K562 (cell line): ENCODE data around the gene SCN4A. TPM values are rescaled to one million over a fixed set of nuclear protein-coding genes. Genes with fewer than 3 reads are reported as not detected.

Experiments used
- ATAC-seq: fragments of 200-7000 bp; cut with Tn5 transposase; 3 replicates; pipeline ENCODE4 v1.9.1; 2020; ENCODE audit warnings: moderate library complexity
- BruUV-seq: library from RNA; stranded (reverse); fragments of 400-500 nt; replicated peaks from 2 replicates; lab custom pipeline; 2021; lab: Mats Ljungman, UMichigan
- CTCF ChIA-PET: fragments of 300-600 bp; formaldehyde crosslinking; extraction: SDS; loops from one replicate; lab custom pipeline; 2021; ENCODE audit warnings: low intra/inter-chr PET ratio; lab: Yijun Ruan, JAX
- POLR2A ChIA-PET: fragments of 300-600, 350-650 bp; sonication (Branson Sonifier 250); formaldehyde crosslinking; extraction: SDS; loops from one replicate; lab custom pipeline; 2021; ENCODE audit warnings: antibody characterized with exemption, inconsistent platforms; lab: Yijun Ruan, JAX
- DNase-seq, 4 experiments: peaks; one replicate each; pipeline versions ENCODE4 v3.0.0 to v3.0.0-alpha.2; 2011 to 2018; ENCODE audit warnings: low spot score in 3 of 4, mixed read lengths in 3 of 4; ENCODE audit errors: extremely low read depth in 1 of 4
- FAIRE-seq: peaks from 2 replicates; lab custom pipeline; 2011; peaks lifted over from hg19 to GRCh38; lab: Jason Lieb, UNC
- H2AFZ ChIP-seq: 2 replicates; pipeline ENCODE4 v1.6.0; 2011; ENCODE audit warnings: low read depth, low read length, control low read depth, inconsistent platforms
- H3K27ac ChIP-seq: fragments of 200-600 bp; 3 replicates; pipeline ENCODE4 v1.8.0; 2011; ENCODE audit warnings: low read depth, mild to moderate bottlenecking, control low read depth, inconsistent platforms, low read length, moderate library complexity, mixed read lengths; ENCODE audit errors: extremely low read depth
- H3K27me3 ChIP-seq, 2 experiments: fragments of 300-600 bp in 1 of 2; 2 replicates in 1 of 2; 3 replicates in 1 of 2; pipeline versions ENCODE4 v1.6.0 to v1.8.0; 2011; ENCODE audit warnings: inconsistent platforms in 2 of 2, low read length in 2 of 2, mild to moderate bottlenecking in 1 of 2, mixed read lengths in 1 of 2, moderate library complexity in 1 of 2; ENCODE audit not compliant: control insufficient read depth in 2 of 2, insufficient read depth in 2 of 2
- H3K36me3 ChIP-seq: fragments of 300-600 bp; 3 replicates; pipeline ENCODE4 v1.8.0; 2011; ENCODE audit warnings: mild to moderate bottlenecking, low read length, inconsistent platforms; ENCODE audit not compliant: control insufficient read depth, insufficient read depth
- H3K4me1 ChIP-seq, 2 experiments: fragments of 200-600 bp in 1 of 2; replicated peaks in 1 of 2; 2 replicates in 1 of 2; 3 replicates in 1 of 2; pipeline versions ENCODE4 v1.5.1 to v1.8.0; 2011; ENCODE audit warnings: inconsistent platforms in 2 of 2, low read length in 2 of 2, mild to moderate bottlenecking in 1 of 2, mixed read lengths in 1 of 2, moderate library complexity in 1 of 2; ENCODE audit not compliant: control insufficient read depth in 2 of 2, insufficient read depth in 2 of 2
- H3K4me2 ChIP-seq: 2 replicates; pipeline ENCODE4 v1.6.1; 2011; ENCODE audit warnings: low read length, control low read depth, inconsistent platforms, mixed read lengths; ENCODE audit not compliant: insufficient read depth
- H3K4me3 ChIP-seq: fragments of 200-600 bp; sonication (generic), shearing (Covaris generic); 2 replicates; pipeline ENCODE4 v1.5.1; 2016; ENCODE audit warnings: control low read depth, inconsistent platforms
- H3K79me2 ChIP-seq: fragments of 200-600 bp; 3 replicates; pipeline ENCODE4 v1.8.0; 2011; ENCODE audit warnings: low read length, inconsistent platforms; ENCODE audit not compliant: control insufficient read depth, insufficient read depth
- H3K9ac ChIP-seq, 2 experiments: 2 replicates each; pipeline versions ENCODE4 v1.6.0 to v1.6.1; 2011; ENCODE audit warnings: low read depth in 2 of 2, low read length in 2 of 2, control low read depth in 1 of 2, inconsistent platforms in 1 of 2, mild to moderate bottlenecking in 1 of 2, mixed read lengths in 1 of 2; ENCODE audit not compliant: insufficient read depth in 1 of 2
- H3K9me1 ChIP-seq: one replicate; pipeline ENCODE4 v1.6.0; 2011; ENCODE audit warnings: inconsistent platforms, mild to moderate bottlenecking, low read length, moderate library complexity; ENCODE audit not compliant: control insufficient read depth, insufficient read depth
- H3K9me3 ChIP-seq: replicated peaks from 2 replicates; pipeline ENCODE4 v1.5.1; 2011; ENCODE audit warnings: low read depth, low read length, inconsistent platforms; ENCODE audit not compliant: control insufficient read depth, insufficient read depth
- H4K20me1 ChIP-seq: replicated peaks from 2 replicates; pipeline ENCODE4 v1.6.1; 2011; ENCODE audit warnings: low read length, inconsistent platforms, mixed read lengths; ENCODE audit not compliant: control insufficient read depth, insufficient read depth
- ADNP ChIP-seq: fragments of 200-800 bp; sonication (Bioruptor generic); IDR thresholded peaks from 2 replicates; pipeline ENCODE4 v1.6.1; 2016; ENCODE audit warnings: missing genetic modification characterization, missing compliant biosample characterization
- ATF2 ChIP-seq: sonication (generic); formaldehyde crosslinking; IDR thresholded peaks from 2 replicates; pipeline ENCODE4 v1.8.1; 2022; ENCODE audit warnings: missing genetic modification reagents
- DLX4 ChIP-seq: fragments of 250-450 bp; sonication (Bioruptor Pico); IDR thresholded peaks from 2 replicates; pipeline ENCODE4 v1.6.1; 2021; ENCODE audit warnings: mild to moderate bottlenecking
- DNMT1 ChIP-seq: fragments of 450-650 bp; IDR thresholded peaks from 2 replicates; pipeline ENCODE4 v1.6.1; 2016; ENCODE audit warnings: antibody characterized with exemption, mild to moderate bottlenecking
- ELF2 ChIP-seq: fragments of 250-450 bp; sonication (Bioruptor Pico); IDR thresholded peaks from 2 replicates; pipeline ENCODE4 v1.5.0; 2021; ENCODE audit warnings: mild to moderate bottlenecking
- ERF ChIP-seq: fragments of 450-650 bp; formaldehyde crosslinking; IDR thresholded peaks from 2 replicates; pipeline ENCODE4 v1.4.0; 2020; ENCODE audit warnings: mild to moderate bottlenecking, mixed read lengths
- ETV1 ChIP-seq: fragments of 450-650 bp; conservative IDR thresholded peaks from 2 replicates; pipeline ENCODE4 v1.6.1; 2016; ENCODE audit warnings: missing genetic modification characterization, control low read depth, low read depth, missing compliant biosample characterization
- JUNB ChIP-seq: fragments of 450-650 bp; formaldehyde crosslinking; conservative IDR thresholded peaks from 2 replicates; pipeline ENCODE4 v1.4.0; 2020; ENCODE audit warnings: mild to moderate bottlenecking
- KLF10 ChIP-seq: fragments of 250-450 bp; sonication (Bioruptor Pico); IDR thresholded peaks from 2 replicates; pipeline ENCODE4 v1.6.1; 2021; ENCODE audit warnings: matching md5 sums
- KLF6 ChIP-seq: fragments of 250-450 bp; sonication (Bioruptor Pico); IDR thresholded peaks from 2 replicates; pipeline ENCODE4 v1.4.0; 2020; ENCODE audit warnings: mild to moderate bottlenecking, moderate library complexity, borderline replicate concordance
- PREB ChIP-seq: sonication (generic); formaldehyde crosslinking; IDR thresholded peaks from 2 replicates; pipeline ENCODE4 v1.8.1; 2023; ENCODE audit warnings: mild to moderate bottlenecking, missing genetic modification reagents
- RFX5 ChIP-seq: IDR thresholded peaks from 2 replicates; pipeline ENCODE4 v1.6.1; 2011; ENCODE audit warnings: low read depth, mild to moderate bottlenecking, improper control_type of control experiment, low read length
- TCF15 ChIP-seq: fragments of 250-450 bp; sonication (Bioruptor Pico); IDR thresholded peaks from 2 replicates; pipeline ENCODE4 v1.8.0; 2022; ENCODE audit warnings: moderate library complexity, mild to moderate bottlenecking, inconsistent platforms
- ZBTB2 ChIP-seq: fragments of 450-650 bp; IDR thresholded peaks from 2 replicates; pipeline ENCODE4 v1.6.1; 2016; ENCODE audit warnings: antibody characterized with exemption
- ZKSCAN1 ChIP-seq: fragments of 150-350 bp; IDR thresholded peaks from 2 replicates; pipeline ENCODE4 v1.6.1; 2016; ENCODE audit warnings: low read depth, low read length
- WGBS: fragments of 100-300 bp; shearing (Covaris generic); methylation state at CpG from one replicate; pipeline ENCODE4 v1.1.6; 2016; ENCODE audit warnings: low coverage, mixed read lengths; ENCODE audit not compliant: insufficient coverage; ENCODE audit errors: missing lambda C conversion rate; 5-methylcytosine and 5-hydroxymethylcytosine counted together
- in situ Hi-C: fragments of 300-500 bp; cut with MboI; formaldehyde crosslinking; loops from 4 replicates; pipeline ENCODE4 v1.15.0; 2018; ENCODE audit warnings: inconsistent platforms, mixed read lengths
- intact Hi-C: fragments of 100-400 bp; cut with micrococcal nuclease; formaldehyde crosslinking; loops from 2 replicates; pipeline ENCODE4 v1.14.2; 2022
- polyA plus RNA-seq, 8 experiments: library from polyadenylated mRNA; depleted of rRNA in 4 of 8; stranded (reverse) in 5 of 8; unstranded in 3 of 8; fragments of >200 nt; fragmentation: Nextera tagmentation in 2 of 8; fragmentation: Illumina TruSeq in 1 of 8; extraction: Ambion mirVana in 2 of 8; extraction: Trizol in 1 of 8; gene quantifications; 2 replicates each; pipeline versions ENCODE4 v1.2.1 to v1.2.3, GENCODE V29; 2011 to 2014; ENCODE audit warnings: inconsistent platforms in 1 of 8, missing spikeins in 1 of 8
- total RNA-seq, 7 experiments: library from RNA; depleted of rRNA in 6 of 7; stranded (reverse); fragments of >200 nt in 6 of 7; fragmentation: Illumina TruSeq in 2 of 7; extraction: Trizol in 2 of 7; gene quantifications; 2 replicates each; pipeline versions ENCODE4 v1.2.1 to v1.2.3, GENCODE V29; 2011 to 2021; ENCODE audit warnings: low replicate concordance in 1 of 7

The SCN4A gene
- total and polyA plus RNA-seq, 9 of the 15 experiments (the other 6 are each of a cell fraction or from before 2014, with no cell fraction given): 0.29 to 2.6 (median 1.4) TPM

- no peak overlapping the region for H3K4me3 ChIP-seq
- H3K9ac ChIP-seq: no peak overlapping the region
- WGBS: 43% methylated on average over 5 of the region's 5 CpGs
- CTCF ChIA-PET: no interaction called here
- no peak overlapping the region for H3K27ac ChIP-seq
- no peaks in the 10 kb centered on the region for H3K79me2 ChIP-seq
- H3K4me2 ChIP-seq: no peak overlapping the region
- intact Hi-C loops (no loop called here), in situ Hi-C loops (no loop called here)
- no peak for FAIRE-seq
- no peaks in the 10 kb centered on the region for H4K20me1 ChIP-seq
- peaks cover 12 to 24% of the 10 kb centered on the region in 2 experiments; a peak in 4 of 5 replicates for H3K27me3 ChIP-seq
- no peak for ATAC-seq
- DNase-seq: no peak
- H3K9me3 ChIP-seq: no peaks in the 10 kb centered on the region
- no peaks in the 10 kb centered on the region for H3K36me3 ChIP-seq
- H2AFZ ChIP-seq: no peak overlapping the region
- POLR2A ChIA-PET: interaction anchor here (0.6 kb wide), 1 partner anchor 482 kb away, joined by 3 read pairs; no protein-coding TSS in a partner anchor
- peaks cover 7 to 37% of the 10 kb centered on the region in 2 experiments for H3K4me1 ChIP-seq
- no TSS peak for BruUV-seq
- H3K9me1 ChIP-seq: no peaks in the 10 kb centered on the region
- no peak for TF ChIP-seq KLF6 (CRISPR knock-in tag)
- TF ChIP-seq TCF15: no peak
- no peak for TF ChIP-seq RFX5
- TF ChIP-seq PREB (CRISPR knock-in tag): no peak
- TF ChIP-seq JUNB (CRISPR knock-in tag): no peak
- TF ChIP-seq ATF2 (CRISPR knock-in tag): no peak
- TF ChIP-seq DLX4: no peak
- no peak for TF ChIP-seq ZKSCAN1
- TF ChIP-seq DNMT1: no peak
- TF ChIP-seq KLF10 (CRISPR knock-in tag): no peak
- no peak for TF ChIP-seq ELF2 (CRISPR knock-in tag)
- TF ChIP-seq ERF: no peak
- TF ChIP-seq ETV1: no peak
- no peak for TF ChIP-seq ZBTB2
- TF ChIP-seq ADNP: no peak
Observed at GRCh38 chr17:63988127-63988478, 15.4 kb upstream of the SCN4A start.
